K562 (cell line): Measurements from ENCODE around the gene ACSF3.

Source experiments
- ATF3 ChIP-seq, 2 experiments: fragments of 450-650 bp in 1 of 2; sonication (generic) in 1 of 2; formaldehyde crosslinking in 1 of 2; IDR thresholded peaks in 1 of 2; conservative IDR thresholded peaks in 1 of 2; 2 replicates each; pipeline versions ENCODE4 v1.6.1 to v1.8.1; 2016 to 2023; ENCODE audit warnings: mild to moderate bottlenecking in 2 of 2, moderate library complexity in 2 of 2, inconsistent platforms in 1 of 2, missing genetic modification reagents in 1 of 2
- CTCF ChIP-seq, 3 experiments: IDR thresholded peaks in 2 of 3; conservative IDR thresholded peaks in 1 of 3; 2 replicates each; pipeline ENCODE4 v1.5.1; 2011 to 2012; ENCODE audit warnings: low read length in 3 of 3, mild to moderate bottlenecking in 3 of 3, control low read depth in 2 of 3, improper control_type of control experiment in 1 of 3, inconsistent platforms in 1 of 3, low read depth in 1 of 3, mixed read lengths in 1 of 3, moderate library complexity in 1 of 3; ENCODE audit not compliant: insufficient read depth in 2 of 3
- EP300 ChIP-seq: IDR thresholded peaks from 2 replicates; pipeline ENCODE4 v1.6.1; 2012; ENCODE audit warnings: low read length, improper control_type of control experiment
- EZH2 ChIP-seq: IDR thresholded peaks from 2 replicates; pipeline ENCODE4 v1.6.1; 2012; ENCODE audit warnings: low read depth, mild to moderate bottlenecking, inconsistent platforms, low read length, borderline replicate concordance
- FIP1L1 ChIP-seq: fragments of 200-400 bp; formaldehyde crosslinking; IDR thresholded peaks from 2 replicates; pipeline ENCODE4 v1.6.1; 2018; ENCODE audit warnings: mild to moderate bottlenecking, low read depth, low read length; ENCODE audit not compliant: poor library complexity, severe bottlenecking
- MXI1 ChIP-seq: IDR thresholded peaks from 2 replicates; pipeline ENCODE4 v1.6.1; 2011; ENCODE audit warnings: low read depth, mild to moderate bottlenecking, improper control_type of control experiment, low read length
- SNRNP70 ChIP-seq: fragments of 200-400 bp; formaldehyde crosslinking; optimal IDR thresholded peaks from 2 replicates; pipeline ENCODE3; 2017; ENCODE audit warnings: low read depth, low read length
- SRF ChIP-seq, 2 experiments: fragments of 250-450, 450-650 bp in 1 of 2; sonication (Bioruptor Pico) in 1 of 2; sonication (generic) in 1 of 2; formaldehyde crosslinking; IDR thresholded peaks; 2 replicates each; pipeline versions ENCODE4 v1.5.0 to v1.5.1; 2020 to 2022; ENCODE audit warnings: mild to moderate bottlenecking in 1 of 2, missing genetic modification reagents in 1 of 2
- ZNF121 ChIP-seq: sonication (generic); formaldehyde crosslinking; conservative IDR thresholded peaks from 2 replicates; pipeline ENCODE4 v1.8.0; 2022; ENCODE audit warnings: missing genetic modification reagents
- ZNF124 ChIP-seq: sonication (generic); formaldehyde crosslinking; IDR thresholded peaks from 2 replicates; pipeline ENCODE4 v1.8.1; 2022; ENCODE audit warnings: missing genetic modification reagents
- TF ChIP-seq, protein P1 (sequence below): sonication (generic); formaldehyde crosslinking; IDR thresholded peaks from 2 replicates; pipeline ENCODE4 v1.8.1; 2023; ENCODE audit warnings: mild to moderate bottlenecking, missing genetic modification reagents

DNA sequence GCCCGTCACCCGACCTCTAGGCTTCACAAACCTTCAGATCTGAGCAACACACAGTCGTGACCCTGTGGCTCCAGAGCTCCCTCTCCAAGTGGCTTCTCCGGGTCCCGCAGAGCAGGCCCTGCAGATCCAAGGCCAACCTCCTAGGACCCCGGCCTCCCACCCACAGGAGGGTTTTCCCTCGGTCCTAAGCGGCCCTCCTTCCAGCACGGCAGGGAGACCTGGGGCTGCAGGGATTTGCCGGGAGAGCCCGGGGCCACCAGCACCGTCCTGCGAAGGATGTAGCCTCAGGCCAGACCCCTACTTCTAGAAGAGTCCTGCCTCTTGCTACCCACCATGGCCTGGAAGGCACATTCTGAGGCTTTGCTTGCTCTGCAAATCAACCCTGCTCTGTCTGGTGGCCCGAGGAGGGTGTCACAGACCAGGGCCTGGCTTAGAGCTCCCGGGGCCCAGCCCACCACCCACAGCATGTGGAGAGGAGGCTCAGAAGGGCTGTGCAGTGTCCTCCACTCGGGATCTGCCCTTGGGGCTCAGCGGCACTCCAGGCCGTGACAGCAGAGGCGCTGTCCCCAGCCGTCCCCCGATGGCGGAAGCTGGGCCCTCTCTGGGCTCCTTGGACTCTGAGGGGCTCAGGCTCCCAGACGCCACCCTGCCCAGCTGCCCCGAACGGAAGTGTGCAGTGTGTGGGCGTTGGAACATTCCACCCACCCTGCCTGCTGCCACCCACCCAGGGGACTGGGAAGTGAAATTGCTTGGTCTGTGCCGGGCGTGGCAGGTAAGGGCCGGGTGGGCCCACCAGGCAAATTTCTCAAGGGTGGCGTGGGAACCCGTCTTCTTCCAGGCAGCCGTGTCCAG lies 28.8 kb upstream of the ACSF3 start:
- TF ChIP-seq, protein P1, sequence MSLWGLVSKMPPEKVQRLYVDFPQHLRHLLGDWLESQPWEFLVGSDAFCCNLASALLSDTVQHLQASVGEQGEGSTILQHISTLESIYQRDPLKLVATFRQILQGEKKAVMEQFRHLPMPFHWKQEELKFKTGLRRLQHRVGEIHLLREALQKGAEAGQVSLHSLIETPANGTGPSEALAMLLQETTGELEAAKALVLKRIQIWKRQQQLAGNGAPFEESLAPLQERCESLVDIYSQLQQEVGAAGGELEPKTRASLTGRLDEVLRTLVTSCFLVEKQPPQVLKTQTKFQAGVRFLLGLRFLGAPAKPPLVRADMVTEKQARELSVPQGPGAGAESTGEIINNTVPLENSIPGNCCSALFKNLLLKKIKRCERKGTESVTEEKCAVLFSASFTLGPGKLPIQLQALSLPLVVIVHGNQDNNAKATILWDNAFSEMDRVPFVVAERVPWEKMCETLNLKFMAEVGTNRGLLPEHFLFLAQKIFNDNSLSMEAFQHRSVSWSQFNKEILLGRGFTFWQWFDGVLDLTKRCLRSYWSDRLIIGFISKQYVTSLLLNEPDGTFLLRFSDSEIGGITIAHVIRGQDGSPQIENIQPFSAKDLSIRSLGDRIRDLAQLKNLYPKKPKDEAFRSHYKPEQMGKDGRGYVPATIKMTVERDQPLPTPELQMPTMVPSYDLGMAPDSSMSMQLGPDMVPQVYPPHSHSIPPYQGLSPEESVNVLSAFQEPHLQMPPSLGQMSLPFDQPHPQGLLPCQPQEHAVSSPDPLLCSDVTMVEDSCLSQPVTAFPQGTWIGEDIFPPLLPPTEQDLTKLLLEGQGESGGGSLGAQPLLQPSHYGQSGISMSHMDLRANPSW (CRISPR knock-in tag) = no peak
- no peak for TF ChIP-seq ZNF121 (CRISPR knock-in tag)
- no peak for TF ChIP-seq SRF (CRISPR knock-in tag; IDR thresholded peaks at IDR 0.05)
- no peak for TF ChIP-seq EZH2
- no peak for TF ChIP-seq SNRNP70
- TF ChIP-seq ATF3 (IDR thresholded peaks at IDR 0.05) = no peak
- no peak for TF ChIP-seq ATF3 (CRISPR knock-in tag; conservative IDR thresholded peaks at IDR 0.05)
- TF ChIP-seq ZNF124 (CRISPR knock-in tag) = no peak
- TF ChIP-seq FIP1L1 = no peak
- TF ChIP-seq CTCF (IDR thresholded peaks at IDR 0.05 in 2 of 3, conservative IDR thresholded peaks at IDR 0.05 in 1 of 3; ENCODE audit: insufficient read depth in 2 of 3, low read depth in 1 of 3, low read length in 3 of 3) = no peak
- no peak for TF ChIP-seq MXI1
- no peak for TF ChIP-seq EP300
